Non-pigmented ciliary epithelial cell (primary cell): ENCODE data around the gene IGSF21.

Experiments
- DNase-seq: peaks from one replicate; pipeline ENCODE4 v3.0.0-alpha.2; 2010; ENCODE audit warnings: low read depth

The IGSF21 gene

GRCh38 chr1:18119771-18120377 lies 12.3 kb downstream of the IGSF21 start:
- DNase-seq = no peak

- DNase-seq = no peak
Measured at GRCh38 chr1:18120638-18121037, 13.0 kb downstream of the IGSF21 start.

- DNase-seq = no peak
Measured at GRCh38 chr1:18121072-18121820, 13.6 kb downstream of the IGSF21 start.

DNA sequence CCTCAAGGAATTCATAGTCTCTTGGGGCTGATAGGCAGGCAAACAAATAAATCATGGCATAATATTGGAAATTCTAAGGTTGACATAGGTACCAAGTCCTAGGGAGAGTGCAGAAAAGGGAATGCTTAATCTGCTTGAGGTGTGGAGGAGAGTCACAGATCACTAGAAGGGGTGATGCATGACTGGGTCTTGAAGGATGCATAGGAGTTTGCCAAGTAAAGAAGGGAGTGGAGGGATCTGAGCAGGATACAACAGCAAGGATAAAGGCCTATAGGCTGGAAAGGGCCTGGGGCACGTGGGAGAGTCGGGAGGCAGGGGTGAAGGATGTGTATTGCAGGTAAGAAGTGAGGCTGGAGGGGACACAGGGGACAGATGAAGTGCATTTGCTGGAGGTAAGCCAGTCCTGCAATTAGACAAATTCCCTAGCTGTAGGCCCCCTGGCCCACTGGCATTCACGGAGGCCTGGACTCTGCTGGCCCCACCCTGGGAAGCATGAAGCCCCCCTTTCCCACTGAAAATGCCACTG lies 15.9 kb downstream of the IGSF21 start:
- no peak for DNase-seq

GRCh38 chr1:18124977-18125376 lies 17.4 kb downstream of the IGSF21 start:
- no peak for DNase-seq

DNA sequence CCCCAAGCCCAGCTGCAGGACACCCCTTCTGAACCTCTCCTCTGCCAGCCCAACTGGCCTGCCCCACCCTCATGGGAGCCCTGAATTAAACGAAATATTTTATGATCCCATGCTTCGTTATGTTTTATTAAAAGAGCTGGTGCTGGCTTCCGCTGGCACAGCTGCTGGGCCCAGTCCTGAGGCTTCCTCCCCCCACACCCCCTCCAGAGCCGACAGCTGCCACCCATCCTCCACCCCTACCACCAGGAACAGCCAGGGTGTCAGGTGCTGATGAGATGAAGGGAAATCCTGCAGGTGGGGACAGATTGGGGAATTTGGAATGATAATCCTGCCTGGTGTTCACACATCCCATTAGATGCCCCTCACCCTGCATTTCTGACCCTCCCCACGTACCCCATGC lies 19.0 kb downstream of the IGSF21 start:
- DNase-seq = no peak

DNA sequence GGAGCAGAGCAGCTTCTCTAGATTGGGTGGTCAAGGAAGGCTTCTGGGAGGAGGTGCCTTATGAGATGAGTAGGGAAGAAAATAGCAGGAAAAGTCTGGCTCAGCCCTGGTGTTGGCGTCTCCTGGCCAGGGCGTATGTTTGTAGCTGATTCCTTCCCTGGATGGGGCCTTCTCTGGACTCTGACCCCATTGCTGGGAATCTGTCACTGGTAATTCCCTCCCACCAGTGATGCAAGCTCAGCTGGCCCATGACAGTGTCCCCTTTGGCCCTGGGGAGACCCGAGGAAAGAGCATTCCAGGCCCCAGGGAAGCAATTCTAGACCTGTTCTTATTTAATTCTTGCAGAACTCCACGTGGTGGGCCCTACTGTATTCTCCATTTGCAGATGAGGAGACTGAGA lies 20.7 kb downstream of the IGSF21 start:
- no peak for DNase-seq

- DNase-seq = no peak
Measured at GRCh38 chr1:18130356-18130755, 22.8 kb downstream of the IGSF21 start.

DNA sequence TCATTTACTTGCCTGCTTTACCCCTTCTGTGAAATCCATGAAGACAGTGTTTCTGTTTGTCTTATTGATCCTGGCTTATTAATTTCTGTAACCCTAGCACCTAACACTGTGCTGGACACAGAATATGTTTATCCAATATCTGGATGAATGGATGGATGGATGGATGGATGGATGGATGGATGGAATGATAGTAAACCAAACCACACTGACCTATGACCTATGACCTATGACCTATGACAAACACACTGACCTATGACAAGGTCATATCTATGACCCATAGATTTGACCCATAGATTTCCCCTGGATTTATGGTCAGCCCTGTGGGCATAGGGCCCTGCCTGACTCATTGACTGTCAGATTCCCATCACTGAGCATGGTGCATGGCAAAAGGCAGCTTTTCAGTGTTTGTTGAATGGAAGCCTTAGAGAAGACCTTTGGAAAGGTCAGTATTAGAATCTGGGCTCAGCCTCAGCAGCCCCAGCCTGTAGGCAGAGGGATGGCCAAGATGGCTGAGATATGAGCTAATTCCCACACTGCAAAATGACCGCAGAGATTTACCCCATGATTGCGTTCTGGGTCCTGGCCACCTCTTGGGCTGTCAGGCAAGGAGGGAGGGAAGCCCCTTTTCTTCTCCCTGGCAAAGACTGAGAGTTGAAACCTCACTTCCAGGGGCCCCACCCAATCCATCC lies 24.6 kb downstream of the IGSF21 start:
- no peak for DNase-seq

DNA sequence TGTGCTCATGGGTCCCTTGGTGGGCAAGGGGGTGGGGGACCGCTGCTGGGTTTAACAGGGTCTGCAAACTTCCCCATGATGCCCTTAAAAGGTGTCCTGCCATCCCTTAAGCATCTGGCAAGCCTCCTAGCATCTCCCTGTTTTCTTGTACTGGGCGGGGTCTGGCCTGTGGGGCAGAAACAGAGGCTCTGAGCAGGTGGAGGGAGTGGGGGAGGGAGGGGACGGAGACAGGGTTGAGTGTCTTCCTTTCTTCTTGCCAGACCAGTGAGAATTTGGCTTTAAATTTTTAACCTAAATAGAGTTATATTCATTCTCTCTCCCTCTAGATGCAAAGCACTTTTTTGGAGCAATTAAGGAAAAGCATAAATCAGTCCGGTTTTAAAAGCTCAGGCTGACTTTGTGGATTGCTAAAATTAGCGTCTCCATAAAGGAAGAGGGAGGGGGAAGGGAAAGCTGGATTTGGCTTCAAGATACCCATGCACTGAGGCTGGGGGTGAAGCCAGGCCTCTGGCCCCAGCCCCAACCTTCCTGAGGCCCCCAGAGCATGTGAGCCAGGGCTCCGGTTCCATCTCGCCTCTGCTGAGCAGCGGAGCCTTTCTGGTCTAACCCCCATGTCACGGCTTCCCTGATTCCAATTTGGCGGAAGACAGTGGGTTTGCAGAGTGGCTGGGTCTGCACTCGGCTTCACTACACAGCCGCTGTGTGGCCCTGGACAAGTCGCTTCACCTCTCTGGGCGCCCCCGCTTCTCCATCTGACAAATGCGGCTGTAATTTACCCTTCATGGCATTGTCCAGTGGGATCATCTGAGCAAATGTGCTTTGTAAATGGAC lies 25.3 kb downstream of the IGSF21 start:
- no peak for DNase-seq

DNA sequence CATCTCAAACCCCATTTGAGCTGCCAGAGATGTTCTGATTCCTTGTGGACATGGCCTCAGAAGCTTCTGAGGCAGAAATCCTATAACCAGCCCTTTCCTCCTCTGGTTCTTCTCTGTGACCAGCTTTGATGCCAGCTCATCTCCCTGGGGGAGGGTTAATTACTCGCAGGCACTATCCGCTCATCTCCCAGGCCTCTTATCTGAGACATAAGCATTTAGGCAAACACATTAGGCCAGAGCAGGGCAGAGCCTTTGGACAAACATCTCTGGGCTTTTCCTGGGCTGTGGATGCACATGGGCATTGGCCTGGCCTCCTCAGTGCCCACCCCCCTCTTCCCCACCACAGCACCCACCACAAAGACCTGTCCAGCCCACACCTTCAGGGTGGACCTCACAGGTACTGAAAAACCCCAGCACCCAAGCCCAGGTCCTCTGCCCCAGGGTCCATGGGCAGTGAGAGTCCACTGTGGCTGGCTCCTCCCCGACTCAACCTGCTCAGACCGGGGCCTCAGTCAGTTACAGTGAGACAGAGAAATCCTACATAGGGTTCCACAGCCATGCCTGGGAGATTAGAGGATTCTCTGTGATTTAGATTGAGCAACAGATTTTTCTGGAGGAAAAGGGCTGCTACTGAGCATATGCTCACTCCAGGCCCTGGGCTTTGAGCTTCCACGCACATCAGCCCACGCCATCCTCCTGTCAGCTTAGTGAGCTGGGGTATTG lies 26.9 kb downstream of the IGSF21 start:
- no peak for DNase-seq

- no peak for DNase-seq
Measured at GRCh38 chr1:18137759-18138345, 30.3 kb downstream of the IGSF21 start.

DNA sequence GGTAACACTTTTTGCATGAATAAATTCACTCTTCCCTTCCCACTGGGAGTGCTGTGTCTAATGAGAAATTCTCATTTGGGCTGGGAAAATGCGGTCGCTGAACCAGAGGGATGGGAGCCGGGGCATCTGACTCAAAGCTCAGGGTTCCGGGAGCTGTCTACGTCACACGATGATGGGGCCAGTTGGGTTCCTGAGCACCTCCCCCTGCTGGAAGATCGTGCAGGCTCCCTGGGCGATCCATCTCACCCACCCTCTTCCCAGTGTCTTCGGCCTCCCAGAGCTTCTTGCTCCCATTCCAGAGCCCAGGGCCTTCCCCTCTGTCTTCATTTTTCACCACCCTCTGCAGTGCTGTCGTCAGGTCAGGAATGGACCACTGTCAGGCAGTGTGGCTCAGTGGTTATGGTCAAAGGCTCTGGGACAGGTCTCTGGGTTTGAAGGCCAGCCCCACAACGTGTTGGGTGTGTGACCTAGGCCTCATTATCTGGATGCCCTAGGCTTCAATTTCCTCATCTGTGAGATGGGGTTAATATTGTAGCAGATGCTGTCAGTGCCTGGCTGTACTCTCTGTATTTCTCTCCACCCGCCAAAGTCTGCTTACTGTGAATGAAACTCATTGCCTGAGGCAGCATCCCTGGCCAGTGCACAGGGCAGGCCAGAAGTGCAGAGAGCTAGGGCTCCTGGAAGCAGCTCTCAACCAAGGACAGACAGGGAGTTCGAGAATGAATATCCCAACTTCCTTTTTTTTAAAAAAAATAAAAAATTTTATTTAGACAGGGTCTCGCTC lies 31.8 kb downstream of the IGSF21 start:
- no peak for DNase-seq

- no peak for DNase-seq
Measured at GRCh38 chr1:18140411-18140810, 32.8 kb downstream of the IGSF21 start.

DNA sequence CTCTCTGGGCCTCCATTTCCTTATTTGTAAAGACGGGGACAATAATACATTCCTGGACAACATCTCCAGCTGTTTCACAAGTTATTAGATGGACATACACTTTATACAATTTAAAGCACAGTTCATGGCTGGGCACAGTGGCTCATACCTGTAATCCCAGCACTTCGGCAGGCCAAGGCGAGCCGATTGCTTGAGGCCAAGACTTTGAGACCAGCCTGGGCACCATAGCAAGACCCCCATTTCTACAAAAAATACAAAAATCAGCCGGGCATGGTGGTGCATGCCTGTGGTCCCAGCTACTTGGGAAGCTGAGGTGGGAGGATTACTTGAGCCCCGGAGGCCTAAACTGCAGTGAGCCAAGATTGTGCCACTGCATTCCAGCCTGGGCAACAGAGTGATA lies 34.1 kb downstream of the IGSF21 start:
- DNase-seq = no peak

DNA sequence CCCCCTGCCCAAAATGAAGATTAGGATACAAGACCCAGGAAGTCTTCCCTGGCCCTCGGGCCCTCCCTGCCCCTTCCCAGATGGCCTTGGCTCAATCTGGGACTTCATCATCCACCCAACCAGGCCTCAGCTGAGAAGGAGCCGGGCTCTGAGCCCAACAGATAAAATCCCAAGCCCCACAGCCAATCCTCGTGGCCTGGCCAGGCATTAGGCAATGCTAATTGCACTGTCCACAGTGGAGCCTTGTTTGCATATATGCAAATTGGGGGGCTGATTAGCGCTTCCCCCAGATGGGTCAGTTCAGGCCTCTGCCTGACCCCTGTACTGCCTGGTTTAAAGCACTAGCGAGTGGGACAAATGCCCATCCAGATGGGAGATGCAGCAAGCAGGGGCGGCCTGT lies 34.9 kb downstream of the IGSF21 start:
- DNase-seq = no peak

GRCh38 chr1:18142969-18143368 lies 35.4 kb downstream of the IGSF21 start:
- no peak for DNase-seq

DNA sequence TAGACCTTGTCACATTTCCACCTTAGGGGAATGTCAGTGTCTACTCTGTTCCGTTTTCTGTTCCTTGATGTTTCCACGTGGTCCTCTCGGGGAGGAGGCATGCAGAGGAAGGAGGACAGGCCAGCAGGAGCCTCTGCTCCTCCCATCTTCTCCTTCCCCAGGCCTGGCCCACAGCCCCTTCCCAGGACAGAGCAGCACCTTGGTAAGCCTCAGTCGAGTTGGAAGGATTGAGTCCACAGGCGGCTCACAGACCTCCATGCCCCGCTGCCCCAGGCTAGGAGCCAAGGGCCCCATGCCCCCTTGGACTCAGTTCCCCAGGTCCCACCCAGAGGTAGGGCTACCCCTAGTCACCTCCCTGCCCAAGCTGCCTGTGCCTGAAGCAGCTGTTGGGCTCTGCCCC lies 36.5 kb downstream of the IGSF21 start:
- DNase-seq = no peak

DNA sequence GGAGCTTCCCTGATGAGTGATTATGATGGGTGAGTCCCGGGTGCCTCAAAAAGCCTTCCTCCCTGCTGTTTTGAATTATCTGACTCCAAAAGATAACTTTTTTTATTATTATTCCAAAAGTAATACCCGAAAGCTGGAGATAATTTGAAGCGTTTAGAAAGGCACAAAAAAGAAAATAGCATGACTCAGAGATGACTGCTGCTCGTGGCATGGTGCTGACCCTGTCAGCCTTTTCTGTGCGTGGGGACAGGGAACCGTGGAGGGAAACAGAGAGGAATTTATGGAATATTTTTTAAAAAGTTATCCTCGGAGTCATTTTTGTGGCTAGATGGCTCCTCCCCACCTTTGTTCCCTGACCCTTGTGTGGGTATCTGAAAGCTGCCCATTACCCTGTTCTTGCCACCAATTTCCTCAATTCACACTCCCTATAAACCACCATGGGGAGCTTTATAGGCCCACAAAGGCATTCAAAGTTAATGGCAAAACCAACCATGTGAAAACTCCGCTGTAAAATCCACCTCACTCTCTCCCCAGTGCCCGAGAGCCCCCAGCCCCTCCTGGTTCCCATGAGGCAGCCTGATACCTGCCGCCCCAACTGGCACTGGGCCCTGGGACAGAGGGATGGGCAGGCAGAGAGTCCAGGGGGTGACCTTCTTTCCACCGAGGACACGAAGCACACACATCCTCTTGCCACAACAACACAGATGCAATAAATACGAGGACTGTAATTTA lies 37.5 kb downstream of the IGSF21 start:
- no peak for DNase-seq
